GM13977 (cell line): ENCODE results near the gene RRP9.

Experiments used
- DNase-seq: peaks from one replicate; pipeline ENCODE4 v3.0.0; 2012; ENCODE audit warnings: low spot score
- in situ Hi-C: fragments of 300-500 bp; cut with MboI; formaldehyde crosslinking; loops from one replicate; pipeline ENCODE4 v1.12.0; 2022; ENCODE audit warnings: low sequenced_read_pairs, low pct_unique_long_range_greater_than_20kb, mixed read lengths, inconsistent platforms; ENCODE audit not compliant: unreplicated experiment
- TF ChIP-seq, protein P1 (sequence below): IDR thresholded peaks from 2 replicates; pipeline ENCODE4 v1.5.1; 2012; ENCODE audit warnings: mild to moderate bottlenecking, control low read depth; ENCODE audit not compliant: insufficient read depth; ENCODE audit errors: extremely low read depth, missing control alignments

RRP9 gene

GRCh38 chr3:51955175-51955892 is 13.6 kb upstream of the RRP9 start, which contains the start of gene GPR62:
TSS of gene GPR62 (plus strand) at chr3:51955381. CDS start at chr3:51955653, 272 bp downstream.
- in situ Hi-C loops: no loop called here
- DNase-seq: no peak
- TF ChIP-seq, protein P1, sequence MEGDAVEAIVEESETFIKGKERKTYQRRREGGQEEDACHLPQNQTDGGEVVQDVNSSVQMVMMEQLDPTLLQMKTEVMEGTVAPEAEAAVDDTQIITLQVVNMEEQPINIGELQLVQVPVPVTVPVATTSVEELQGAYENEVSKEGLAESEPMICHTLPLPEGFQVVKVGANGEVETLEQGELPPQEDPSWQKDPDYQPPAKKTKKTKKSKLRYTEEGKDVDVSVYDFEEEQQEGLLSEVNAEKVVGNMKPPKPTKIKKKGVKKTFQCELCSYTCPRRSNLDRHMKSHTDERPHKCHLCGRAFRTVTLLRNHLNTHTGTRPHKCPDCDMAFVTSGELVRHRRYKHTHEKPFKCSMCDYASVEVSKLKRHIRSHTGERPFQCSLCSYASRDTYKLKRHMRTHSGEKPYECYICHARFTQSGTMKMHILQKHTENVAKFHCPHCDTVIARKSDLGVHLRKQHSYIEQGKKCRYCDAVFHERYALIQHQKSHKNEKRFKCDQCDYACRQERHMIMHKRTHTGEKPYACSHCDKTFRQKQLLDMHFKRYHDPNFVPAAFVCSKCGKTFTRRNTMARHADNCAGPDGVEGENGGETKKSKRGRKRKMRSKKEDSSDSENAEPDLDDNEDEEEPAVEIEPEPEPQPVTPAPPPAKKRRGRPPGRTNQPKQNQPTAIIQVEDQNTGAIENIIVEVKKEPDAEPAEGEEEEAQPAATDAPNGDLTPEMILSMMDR: no peak

- no peak for DNase-seq
- in situ Hi-C loops: no loop called here
- TF ChIP-seq, protein P1: no peak
These were observed 13.0 kb upstream of the RRP9 start for GRCh38 chr3:51954713-51955112.

GRCh38 chr3:51954105-51954504 is 12.4 kb upstream of the RRP9 start:
- TF ChIP-seq, protein P1: no peak
- no peak for DNase-seq
- in situ Hi-C loops: no loop called here

DNA sequence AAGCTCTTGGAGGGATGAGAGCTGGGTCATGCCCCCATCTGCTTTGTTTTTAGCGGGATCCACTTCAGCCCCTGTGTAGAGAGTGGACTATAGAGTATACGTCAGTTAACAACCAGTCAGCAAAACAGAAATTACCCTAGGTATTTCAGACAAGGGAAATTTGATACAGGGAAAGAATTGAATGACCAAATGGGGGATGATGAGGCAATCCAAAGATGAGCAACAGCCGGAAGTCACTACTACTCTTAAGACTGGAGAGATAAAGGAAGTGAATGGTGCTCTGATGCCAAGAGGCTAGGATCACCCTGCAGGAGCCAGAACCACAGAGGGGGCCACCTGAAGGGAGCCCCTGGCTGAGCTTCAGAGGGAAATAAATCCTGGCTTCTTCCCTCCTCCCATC is 11.7 kb upstream of the RRP9 start:
- in situ Hi-C loops: no loop called here
- TF ChIP-seq, protein P1: no peak
- DNase-seq: no peak

DNA sequence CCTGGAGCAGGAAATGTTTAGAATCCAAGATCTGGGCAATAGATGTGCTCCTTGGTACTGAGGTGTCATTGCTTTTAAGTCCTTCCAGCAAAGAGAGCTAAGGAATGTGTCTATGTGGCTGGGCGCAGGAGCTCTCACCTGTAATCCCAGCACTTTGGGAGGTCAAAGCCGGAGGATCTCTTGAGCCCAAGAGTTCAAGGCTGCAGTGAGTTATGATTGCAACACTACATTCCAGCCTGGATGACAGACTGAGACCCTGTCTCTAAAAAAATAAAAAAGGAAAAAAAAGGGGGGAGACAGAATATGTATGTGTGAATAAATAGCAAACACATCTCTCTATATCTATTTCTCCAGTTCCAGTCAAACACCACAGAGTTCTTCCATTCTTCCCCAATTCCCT is 9.2 kb upstream of the RRP9 start:
- in situ Hi-C loops: no loop called here
- TF ChIP-seq, protein P1: no peak
- DNase-seq: no peak

DNA sequence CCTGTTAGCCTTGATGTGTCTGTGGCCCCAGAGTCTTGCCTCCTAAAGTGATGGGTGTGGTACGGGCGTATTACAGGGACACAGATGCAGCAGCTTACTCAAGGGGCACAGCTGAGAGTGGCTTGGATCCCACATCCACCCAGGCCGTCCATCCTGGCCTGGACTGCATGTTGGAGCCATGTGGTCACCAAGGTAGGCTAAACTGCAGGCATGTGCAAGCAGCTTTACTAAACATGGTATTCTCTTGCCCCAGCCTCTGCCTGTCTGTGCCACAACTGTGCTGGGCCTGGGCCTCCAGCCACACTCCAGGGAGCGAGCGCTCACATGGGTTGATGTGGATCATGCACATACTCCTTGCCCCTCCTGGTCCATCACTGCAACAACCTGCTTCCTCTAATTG is 7.4 kb upstream of the RRP9 start:
- in situ Hi-C loops: no loop called here
- TF ChIP-seq, protein P1: no peak
- DNase-seq: no peak
